GM19324 (cell line): ENCODE results near the gene PPP5C.
"Not testable (repeated sequence)": the region's sequence is repeated elsewhere in the genome, so short reads cannot be mapped to it uniquely, and the experiment has no call there.

ENCODE experiments used
- ATAC-seq: cut with Tn5 transposase; IDR thresholded peaks from one replicate; pipeline ENCODE4 v1.9.1; 2021; ENCODE audit warnings: mild to moderate bottlenecking, moderate library complexity; ENCODE audit not compliant: unreplicated experiment, low FRiP score

The PPP5C gene

GRCh38 chr19:46404753-46405468 lies 58.0 kb downstream of the PPP5C start:
- no peak for ATAC-seq

- no peak for ATAC-seq
These were observed 60.1 kb downstream of the PPP5C start for GRCh38 chr19:46406976-46407375.

- ATAC-seq = no peak
These were observed 61.2 kb downstream of the PPP5C start for GRCh38 chr19:46407856-46408663.

GRCh38 chr19:46408664-46409039 lies 61.8 kb downstream of the PPP5C start:
- no peak for ATAC-seq

- ATAC-seq = no peak
These were observed 62.3 kb downstream of the PPP5C start for GRCh38 chr19:46409191-46409590.

- no peak for ATAC-seq
These were observed 63.6 kb downstream of the PPP5C start for GRCh38 chr19:46410205-46411087.

GRCh38 chr19:46411088-46411924 lies 64.4 kb downstream of the PPP5C start:
- ATAC-seq = no peak

GRCh38 chr19:46411925-46412649 lies 65.2 kb downstream of the PPP5C start:
- no peak for ATAC-seq

- no peak for ATAC-seq
These were observed 65.9 kb downstream of the PPP5C start for GRCh38 chr19:46412650-46413261.

- no peak for ATAC-seq
These were observed 66.6 kb downstream of the PPP5C start, which contains the start of gene CCDC8 for GRCh38 chr19:46413262-46414031. CCDC8 (minus strand) TSS chr19:46413564; CDS start chr19:46412810, 754 bp downstream.

- ATAC-seq = not testable (repeated sequence)
These were observed 68.0 kb downstream of the PPP5C start for GRCh38 chr19:46414899-46415298.

GRCh38 chr19:46415804-46416709 lies 69.2 kb downstream of the PPP5C start:
- not testable (repeated sequence) for ATAC-seq

GRCh38 chr19:46420056-46420455 lies 73.2 kb downstream of the PPP5C start:
- ATAC-seq = no peak

- ATAC-seq = no peak
These were observed 75.5 kb downstream of the PPP5C start for GRCh38 chr19:46422344-46422743.

- no peak for ATAC-seq
These were observed 76.3 kb downstream of the PPP5C start for GRCh38 chr19:46423188-46423587.

GRCh38 chr19:46426035-46426505 lies 79.2 kb downstream of the PPP5C start:
- ATAC-seq = no peak
